Right atrium auricular region (tissue), 2 donors: Measurements from ENCODE around the gene HIVEP2. TPM values are rescaled to one million over a fixed set of nuclear protein-coding genes. Genes with fewer than 3 reads are reported as not detected.

Experiments used
- DNase-seq: peaks from one replicate; pipeline ENCODE4 v3.0.0-alpha.2; 2019; ENCODE audit warnings: low spot score
- H3K27ac ChIP-seq, 2 donors: fragments of 200-600 bp; sonication (generic); 1 replicate in 1 of 2; 2 replicates in 1 of 2; pipeline ENCODE4 v1.5.1; 2016 to 2019
- H3K27me3 ChIP-seq, 2 donors: fragments of 200-600 bp; sonication (generic); one replicate each; pipeline versions ENCODE4 v1.5.1 to v1.6.0; 2017 to 2019
- H3K36me3 ChIP-seq: fragments of 200-600 bp; sonication (generic); one replicate; pipeline ENCODE4 v1.5.1; 2016
- H3K4me1 ChIP-seq, 2 donors: fragments of 200-600 bp; sonication (generic); one replicate each; pipeline versions ENCODE4 v1.5.1 to v1.6.0; 2017 to 2019
- H3K4me3 ChIP-seq, 2 donors: fragments of 200-600 bp; sonication (generic); 1 replicate in 1 of 2; 2 replicates in 1 of 2; pipeline ENCODE4 v1.5.1; 2017 to 2019; ENCODE audit warnings: mild to moderate bottlenecking in 1 of 2, moderate library complexity in 1 of 2
- H3K9me3 ChIP-seq, 2 donors: fragments of 200-600 bp; sonication (generic); one replicate each; pipeline ENCODE4 v1.5.1; 2019
- CTCF ChIP-seq, 2 donors: fragments of 200-600 bp; sonication (generic); IDR thresholded peaks; one replicate each; pipeline ENCODE4 v1.5.1; 2019; ENCODE audit warnings: antibody characterized with exemption in 2 of 2
- total RNA-seq, 2 donors: library from RNA; depleted of rRNA; stranded (reverse); fragments of >200 nt; gene quantifications; one replicate each; pipeline ENCODE4 v1.1.0, GENCODE V29; 2016

Gene HIVEP2
- total RNA-seq, 2 donors from 2014 or later, result 19.2 to 28.6 TPM

- Histone ChIP-seq H3K9me3 (no peaks in the 10 kb centered on the region), H3K36me3 (no peaks in the 10 kb centered on the region), H3K27me3 (no peaks in the 10 kb centered on the region), H3K4me1 (peaks cover 0 to 27% of the 10 kb centered on the region in 2 donors), H3K4me3 (no peak overlapping the region), H3K27ac (no peak overlapping the region)
- TF ChIP-seq CTCF (IDR thresholded peaks at IDR 0.05), result no peak
- no peak for DNase-seq
Observed at GRCh38 chr6:142857796-142858555, 87.0 kb downstream of the HIVEP2 start.

DNA sequence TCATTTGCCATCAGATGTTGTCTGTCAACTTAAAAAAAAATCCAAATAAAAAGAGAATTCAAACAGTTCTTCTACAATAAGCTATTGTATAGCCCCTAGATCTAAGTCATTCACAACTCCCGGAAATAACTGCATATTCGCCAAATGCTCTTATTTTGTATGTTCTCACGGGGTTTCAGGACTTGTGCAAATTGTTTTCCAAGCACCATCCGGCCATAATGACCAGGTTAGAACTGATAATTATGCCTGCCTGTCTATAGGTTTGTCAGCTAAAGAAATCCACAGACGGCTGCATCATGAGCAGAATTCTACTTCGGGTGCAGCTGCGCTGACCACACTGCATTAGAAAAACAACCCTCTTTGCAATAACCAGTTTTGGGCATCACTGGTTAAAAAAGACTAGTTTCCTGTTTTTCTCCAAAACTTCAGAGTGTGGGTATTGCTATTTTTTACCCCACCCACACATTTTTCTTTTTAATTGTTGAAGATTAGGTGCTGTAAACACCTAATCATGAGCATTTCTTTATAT lies 87.7 kb downstream of the HIVEP2 start:
- no peak for TF ChIP-seq CTCF (IDR thresholded peaks at IDR 0.05)
- no peaks in the 10 kb centered on the region for H3K9me3 ChIP-seq

GRCh38 chr6:142856624-142857232 lies 88.2 kb downstream of the HIVEP2 start:
- no peaks in the 10 kb centered on the region for H3K27me3 ChIP-seq
- TF ChIP-seq CTCF (IDR thresholded peaks at IDR 0.05), result no peak
- peaks cover 0 to 30% of the 10 kb centered on the region in 2 donors for H3K4me1 ChIP-seq
- no peaks in the 10 kb centered on the region for H3K36me3 ChIP-seq
- no peak overlapping the region for H3K4me3 ChIP-seq
- no peaks in the 10 kb centered on the region for H3K9me3 ChIP-seq
- DNase-seq, result no peak
- H3K27ac ChIP-seq, result no peak overlapping the region

More for the DNA sequence above, 87.7 kb downstream of the HIVEP2 start:
- no peaks in the 10 kb centered on the region for H3K27me3 ChIP-seq
- DNase-seq, result no peak
- H3K4me3 ChIP-seq, result no peak overlapping the region
- no peaks in the 10 kb centered on the region for H3K36me3 ChIP-seq
- peaks cover 0 to 27% of the 10 kb centered on the region in 2 donors for H3K4me1 ChIP-seq
- no peak overlapping the region for H3K27ac ChIP-seq

- no peak for DNase-seq
- no peak overlapping the region for H3K4me3 ChIP-seq
- peaks cover 0 to 37% of the 10 kb centered on the region in 2 donors for H3K4me1 ChIP-seq
- H3K9me3 ChIP-seq, result no peaks in the 10 kb centered on the region
- TF ChIP-seq CTCF (IDR thresholded peaks at IDR 0.05), result no peak
- no peak overlapping the region for H3K27ac ChIP-seq
- no peaks in the 10 kb centered on the region for H3K27me3 ChIP-seq
- H3K36me3 ChIP-seq, result no peaks in the 10 kb centered on the region
Observed at GRCh38 chr6:142855893-142856623, 88.9 kb downstream of the HIVEP2 start.

DNA sequence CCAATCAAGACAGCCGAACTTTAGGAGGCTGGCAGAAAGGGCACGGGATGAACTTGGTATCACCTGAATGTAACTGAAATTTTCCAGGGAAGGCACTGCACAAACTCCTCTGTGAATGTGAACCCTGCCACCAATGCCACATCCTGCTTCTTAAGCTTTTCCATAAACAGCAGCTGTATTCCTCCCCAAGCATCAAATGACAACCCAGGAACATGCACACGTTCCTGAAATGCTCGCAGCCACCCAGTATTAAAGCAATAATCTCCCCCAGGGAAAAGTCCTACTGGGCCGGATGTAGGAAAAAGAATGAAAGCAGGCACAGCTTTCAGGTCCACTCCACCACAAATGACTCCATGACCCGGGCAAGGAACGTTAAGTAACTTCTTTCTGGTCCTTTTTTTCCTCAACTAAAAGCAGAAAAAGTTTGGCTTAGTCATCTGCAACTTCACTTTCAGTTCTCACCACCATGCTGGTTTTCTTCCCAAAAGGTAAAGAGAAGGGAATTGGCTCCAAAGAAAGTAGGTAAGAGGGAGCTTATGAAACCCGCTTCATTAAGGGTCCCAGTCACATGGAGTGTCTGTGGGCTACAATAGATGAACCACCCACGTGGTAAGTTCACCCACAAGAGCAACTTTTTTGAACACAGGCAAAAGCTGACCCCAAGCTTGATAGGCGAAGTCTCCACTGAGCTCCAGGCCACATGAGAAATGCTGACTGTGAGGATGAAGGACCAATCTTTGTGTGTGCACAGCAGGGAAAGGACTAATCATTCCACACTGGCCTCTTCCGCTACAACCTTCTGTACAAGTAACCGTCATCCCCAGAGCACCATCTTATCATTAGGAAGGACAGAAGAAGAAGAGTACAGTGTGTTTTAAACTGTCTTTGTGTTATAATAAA lies 90.1 kb downstream of the HIVEP2 start:
- no peaks in the 10 kb centered on the region for H3K36me3 ChIP-seq
- no peak for TF ChIP-seq CTCF (IDR thresholded peaks at IDR 0.05)
- no peak overlapping the region for H3K4me3 ChIP-seq
- no peaks in the 10 kb centered on the region for H3K27me3 ChIP-seq
- no peak for DNase-seq
- H3K9me3 ChIP-seq, result no peaks in the 10 kb centered on the region
- peaks cover 0 to 38% of the 10 kb centered on the region in 2 donors for H3K4me1 ChIP-seq
- no peak overlapping the region for H3K27ac ChIP-seq
